SW480 (cell line): ENCODE results near the gene CYB5R4.
A peak's percentile ranks its signal among the peaks of the same experiment; 100 is the strongest.
"Not testable (repeated sequence)": the region's sequence is repeated elsewhere in the genome, so short reads cannot be mapped to it uniquely, and the experiment has no call there.

ENCODE experiments used
- DNase-seq: peaks from one replicate; pipeline ENCODE4 v3.0.0-alpha.2; 2016; ENCODE audit warnings: low spot score

Gene CYB5R4

DNA sequence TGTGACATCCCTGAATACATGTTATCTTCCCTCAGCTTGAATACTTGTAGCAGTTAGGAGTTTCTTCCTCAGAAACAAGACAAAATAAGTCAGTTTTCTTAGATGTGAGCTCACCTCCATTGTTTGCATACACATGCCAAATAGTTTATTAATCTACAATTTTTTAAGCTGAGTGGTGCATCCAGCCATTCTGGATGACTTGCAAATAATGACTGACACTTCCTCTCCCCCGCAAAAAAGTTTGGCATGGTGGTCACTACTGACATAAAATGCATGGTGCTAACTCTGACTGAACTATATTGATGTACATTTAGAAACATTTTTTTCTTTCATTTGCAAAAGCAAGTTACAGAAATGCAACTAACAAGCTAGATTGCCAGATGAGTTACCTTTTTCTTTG is 55.5 kb downstream of the CYB5R4 start:
- DNase-seq, result no peak

- DNase-seq, result no peak
Observed at GRCh38 chr6:83917001-83917400, 57.5 kb downstream of the CYB5R4 start.

GRCh38 chr6:83920017-83920416 is 60.5 kb downstream of the CYB5R4 start:
- no peak for DNase-seq

DNA sequence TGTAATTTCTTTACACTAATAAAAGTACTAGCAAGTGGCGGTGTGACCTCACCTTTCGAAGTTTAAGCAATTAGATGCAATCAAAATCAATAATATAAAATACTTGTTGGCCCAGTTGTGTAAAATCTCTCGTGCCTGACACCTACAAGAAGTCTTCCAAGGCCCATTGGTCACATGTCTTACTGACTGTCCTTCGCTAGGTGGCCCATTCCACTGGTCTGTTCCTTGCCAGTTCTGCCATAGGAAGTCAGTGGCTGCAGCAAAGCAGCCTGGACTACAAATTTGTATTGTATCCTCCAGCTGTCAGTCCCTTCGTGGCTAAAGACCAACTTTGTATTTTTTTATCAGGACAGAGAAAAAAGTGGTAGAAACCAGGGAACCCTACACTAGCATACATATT is 61.8 kb downstream of the CYB5R4 start:
- no peak for DNase-seq

DNA sequence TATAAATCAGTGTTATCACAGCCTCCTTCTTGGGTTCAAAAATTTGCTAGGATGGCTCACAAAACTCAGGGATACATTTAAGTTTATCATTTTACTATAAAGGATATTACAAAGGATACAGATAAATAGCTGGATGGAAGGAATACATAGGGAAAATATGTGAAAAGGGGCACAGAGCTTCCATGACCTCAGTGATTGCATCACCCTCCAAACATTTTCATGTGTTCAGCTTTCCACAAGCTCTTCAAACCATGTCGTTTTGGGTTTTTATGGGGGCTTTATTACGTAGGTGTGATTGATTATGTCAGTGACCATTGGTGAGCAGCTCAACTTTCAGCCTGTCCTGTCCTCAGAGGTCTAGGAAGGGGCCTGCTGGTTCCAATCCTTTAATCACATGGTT is 68.0 kb downstream of the CYB5R4 start:
- DNase-seq, result no peak

- no peak for DNase-seq
Observed at GRCh38 chr6:83928286-83928685, 68.8 kb downstream of the CYB5R4 start.

GRCh38 chr6:83946201-83946833 is 86.8 kb downstream of the CYB5R4 start:
- DNase-seq, result not testable (repeated sequence)

- DNase-seq, result not testable (repeated sequence)
Observed at GRCh38 chr6:83947983-83948382, 88.5 kb downstream of the CYB5R4 start.

- DNase-seq, result no peak
Observed at GRCh38 chr6:83948851-83949250, 89.4 kb downstream of the CYB5R4 start.

DNA sequence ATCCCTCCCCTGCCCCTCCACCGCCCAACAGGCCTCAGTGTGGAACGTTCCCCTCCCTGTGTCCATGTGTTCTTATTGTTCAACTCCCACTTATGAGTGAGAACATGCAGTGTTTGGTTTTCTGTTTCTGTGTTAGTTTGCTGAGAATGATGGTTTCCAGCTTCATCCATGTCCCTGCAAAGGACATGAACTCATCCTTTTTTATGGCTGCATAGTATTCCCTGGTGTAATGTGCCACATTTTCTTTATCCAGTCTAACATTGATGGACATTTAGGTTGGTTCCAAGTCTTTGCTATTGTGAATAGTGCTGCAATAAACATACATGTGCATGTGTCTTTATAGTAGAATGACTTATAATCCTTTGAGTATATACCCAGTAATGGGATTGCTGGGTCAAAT is 91.9 kb downstream of the CYB5R4 start:
- not testable (repeated sequence) for DNase-seq

DNA sequence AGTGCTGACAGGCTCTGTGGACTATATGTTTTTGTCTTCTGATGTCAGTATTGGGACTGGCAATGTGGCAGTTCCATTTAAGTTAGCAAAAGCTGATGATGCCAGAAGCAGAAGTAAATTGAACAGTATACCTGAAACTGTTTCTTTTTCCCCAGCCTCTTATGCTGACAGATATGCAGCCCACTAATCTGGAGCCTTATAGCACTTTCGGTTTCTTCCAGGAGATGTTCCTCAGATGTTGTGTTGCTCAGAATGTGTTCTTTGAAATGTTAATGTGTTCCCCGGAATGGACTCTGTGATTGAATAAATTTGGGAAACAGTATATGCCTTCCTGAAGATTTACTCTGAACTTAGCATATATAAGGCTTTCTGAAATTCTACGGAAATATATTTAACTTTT is 93.3 kb downstream of the CYB5R4 start:
- DNase-seq, result no peak

DNA sequence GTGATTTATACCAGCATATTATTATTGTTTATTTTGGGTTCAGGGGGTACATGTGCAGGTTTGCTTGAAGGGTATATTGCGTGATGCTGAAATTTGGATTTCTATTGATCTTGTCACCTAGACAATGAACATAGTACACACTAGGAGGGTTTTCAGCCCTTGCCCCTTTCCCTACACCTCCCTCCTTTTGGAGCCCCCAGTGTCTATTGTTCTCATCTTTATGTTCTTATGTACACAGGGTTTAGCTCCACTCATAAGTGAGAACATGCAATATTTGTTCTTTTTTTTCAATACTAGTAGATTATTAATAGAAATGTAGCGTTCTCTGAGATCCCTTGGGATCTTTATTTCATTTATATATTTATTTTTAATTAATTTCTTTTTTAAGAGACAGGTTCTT is 94.9 kb downstream of the CYB5R4 start:
- DNase-seq, result no peak

DNA sequence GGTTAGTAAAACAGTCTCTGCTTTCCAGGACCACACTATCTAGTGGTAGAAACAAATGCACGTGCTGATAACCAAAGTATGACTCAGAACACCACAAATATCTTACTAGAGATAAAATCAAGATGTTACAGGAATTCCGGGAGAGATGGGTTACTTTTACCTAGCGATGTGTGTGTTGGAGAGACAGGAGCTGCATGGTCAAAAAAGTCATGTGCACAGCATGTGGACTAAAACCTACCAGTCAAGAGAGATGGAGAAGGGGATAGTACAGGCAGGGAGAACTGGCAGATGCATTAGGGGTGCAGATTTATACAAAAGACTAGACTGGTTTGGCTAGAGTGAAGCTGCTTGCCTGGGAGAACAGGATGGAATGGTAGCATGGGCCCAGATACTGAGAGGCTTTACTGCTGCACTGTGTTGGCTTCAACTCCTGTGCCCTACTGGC is 98.8 kb downstream of the CYB5R4 start:
- peak; percentile 5 for DNase-seq

GRCh38 chr6:83960664-83961063 is 101.2 kb downstream of the CYB5R4 start:
- no peak for DNase-seq

DNA sequence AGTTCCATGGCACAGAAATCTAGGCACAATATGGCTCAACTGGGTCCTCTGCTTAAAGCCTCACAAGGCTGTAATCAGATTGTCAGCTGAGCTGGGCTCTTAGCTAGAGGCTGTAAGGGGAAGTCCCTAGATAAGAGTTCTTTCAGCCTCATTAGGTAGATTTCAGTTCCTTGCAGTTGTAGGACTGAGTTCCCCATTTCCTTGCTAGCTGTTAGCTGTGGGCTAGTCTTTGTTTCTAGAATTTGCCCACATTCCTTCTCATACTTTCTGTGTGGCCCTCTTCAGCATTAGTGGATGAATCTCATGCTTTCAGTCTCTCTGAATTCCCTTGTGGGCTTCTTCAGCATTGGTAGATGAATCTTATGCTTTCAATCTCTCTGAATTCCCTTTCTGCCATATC is 103.1 kb downstream of the CYB5R4 start:
- no peak for DNase-seq

GRCh38 chr6:83966539-83966938 is 107.0 kb downstream of the CYB5R4 start:
- DNase-seq, result no peak

GRCh38 chr6:83970582-83970981 is 111.1 kb downstream of the CYB5R4 start:
- no peak for DNase-seq

GRCh38 chr6:83974409-83975050 is 115.0 kb downstream of the CYB5R4 start:
- no peak for DNase-seq

DNA sequence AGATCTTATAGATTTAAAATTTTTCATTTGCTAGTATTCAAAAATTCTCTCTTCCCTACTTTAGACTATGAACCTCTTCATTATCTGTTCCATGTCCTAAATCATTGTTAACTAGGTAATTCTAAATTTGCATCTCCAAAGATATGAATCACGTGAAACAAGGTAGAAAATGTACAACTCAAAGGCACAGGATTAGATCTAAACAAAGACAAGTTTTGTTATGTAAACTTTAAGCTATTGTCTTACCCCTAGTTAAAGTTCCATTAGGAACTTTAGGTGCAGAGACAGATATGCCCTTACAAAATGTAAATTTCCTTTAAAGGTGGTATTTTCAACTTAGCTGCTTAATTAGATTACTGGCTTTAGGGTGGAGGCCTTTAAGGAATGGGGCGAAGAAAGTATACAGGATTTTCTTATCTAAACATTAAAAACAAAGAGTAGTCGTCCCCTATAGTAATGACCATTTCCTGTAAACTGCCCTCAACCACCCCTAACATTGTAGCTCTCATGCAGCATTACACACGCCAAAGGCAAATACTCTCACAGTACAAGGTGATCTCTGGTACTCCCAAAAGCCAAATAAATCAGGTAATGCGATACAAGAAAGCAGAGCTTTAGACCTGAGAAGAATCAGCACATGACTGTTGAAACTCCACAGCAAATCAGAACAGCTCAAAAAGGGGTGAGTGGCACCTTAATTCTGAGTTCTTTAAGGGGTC is 116.7 kb downstream of the CYB5R4 start:
- no peak for DNase-seq

- no peak for DNase-seq
Observed at GRCh38 chr6:83976871-83977270, 117.4 kb downstream of the CYB5R4 start.

- DNase-seq, result no peak
Observed at GRCh38 chr6:83978324-83978734, 118.8 kb downstream of the CYB5R4 start.

DNA sequence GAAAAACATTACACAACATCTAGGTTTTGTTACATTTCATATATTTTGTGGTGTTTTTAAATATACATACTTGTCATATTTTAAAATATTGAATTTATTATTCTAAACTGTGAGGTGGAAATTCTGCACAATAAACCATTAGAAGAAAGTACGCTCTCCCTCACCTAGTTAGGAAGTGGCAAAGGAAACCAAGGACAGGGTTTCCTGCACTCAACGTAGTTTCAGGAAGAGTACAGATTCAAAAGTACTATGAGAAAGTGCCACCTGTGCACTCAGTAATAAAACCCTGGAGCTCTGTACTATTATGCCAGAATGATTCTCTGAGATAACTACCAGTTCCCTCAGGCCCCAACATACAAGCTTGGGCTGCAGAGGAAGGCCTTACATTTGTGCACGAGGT is 119.5 kb downstream of the CYB5R4 start:
- DNase-seq, result no peak

DNA sequence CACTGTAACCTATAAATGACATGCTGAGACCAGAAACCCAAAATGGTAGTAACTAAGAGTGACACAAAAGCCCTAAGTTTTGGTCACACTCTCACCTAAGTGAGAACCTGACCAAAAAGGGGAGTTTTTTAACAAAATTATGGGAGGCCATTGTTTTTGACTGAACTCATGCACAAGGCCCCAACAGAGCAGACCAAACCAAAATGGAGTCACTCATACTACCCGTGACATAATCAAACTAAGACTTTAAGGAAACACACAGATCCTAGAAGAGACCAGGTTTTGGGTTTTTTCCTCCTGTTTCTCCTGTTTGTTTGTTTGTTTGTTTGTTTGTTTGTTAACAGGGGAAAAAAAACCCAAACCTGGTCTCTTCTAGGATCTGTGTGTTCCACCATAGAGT is 124.9 kb downstream of the CYB5R4 start:
- DNase-seq, result no peak
